ENCODE results near the gene KRT27.

KRT27 gene

DNA sequence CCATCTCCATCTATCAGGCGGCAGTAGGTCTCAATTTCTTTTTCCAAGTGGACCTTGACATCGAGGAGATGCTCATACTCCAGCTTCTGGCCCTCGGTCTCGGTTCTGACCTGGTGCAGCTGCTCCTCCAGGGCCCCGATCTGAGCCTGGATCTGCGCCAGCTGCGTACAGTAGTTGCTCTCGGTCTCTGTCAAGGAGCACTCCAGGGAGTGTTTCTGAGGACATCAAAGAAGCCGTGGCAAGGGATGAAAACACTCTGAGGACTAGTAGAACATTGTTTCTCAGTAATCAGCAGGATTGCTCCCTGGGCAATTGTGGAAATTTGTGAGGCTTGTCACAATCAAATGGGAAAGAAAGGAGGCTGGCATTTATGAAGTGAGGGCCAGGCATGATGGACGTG is 11.5 kb upstream of the KRT27 start:
- H3K4me3 ChIP-seq (ENCODE audit: insufficient read depth, low read depth, low read length), result no peak overlapping the region
- H3K27me3 ChIP-seq (ENCODE audit: control insufficient read depth, insufficient read depth, low read length, poor library complexity, severe bottlenecking), result peaks cover 3% of the 10 kb centered on the region
- H3K36me3 ChIP-seq (ENCODE audit: control insufficient read depth, insufficient read depth, low read length), result no peaks in the 10 kb centered on the region
- H3K27ac ChIP-seq (ENCODE audit: insufficient read depth, low read depth, low read length, poor library complexity, severe bottlenecking), result no peak overlapping the region
- no peaks in the 10 kb centered on the region for H3K4me1 ChIP-seq (ENCODE audit: control insufficient read depth, insufficient read depth, low read length)
- 90% methylated on average over 10 of the region's 10 CpGs for WGBS, 2 experiments
- no peaks in the 10 kb centered on the region for H3K9me3 ChIP-seq (ENCODE audit: control insufficient read depth, low read length)

DNA sequence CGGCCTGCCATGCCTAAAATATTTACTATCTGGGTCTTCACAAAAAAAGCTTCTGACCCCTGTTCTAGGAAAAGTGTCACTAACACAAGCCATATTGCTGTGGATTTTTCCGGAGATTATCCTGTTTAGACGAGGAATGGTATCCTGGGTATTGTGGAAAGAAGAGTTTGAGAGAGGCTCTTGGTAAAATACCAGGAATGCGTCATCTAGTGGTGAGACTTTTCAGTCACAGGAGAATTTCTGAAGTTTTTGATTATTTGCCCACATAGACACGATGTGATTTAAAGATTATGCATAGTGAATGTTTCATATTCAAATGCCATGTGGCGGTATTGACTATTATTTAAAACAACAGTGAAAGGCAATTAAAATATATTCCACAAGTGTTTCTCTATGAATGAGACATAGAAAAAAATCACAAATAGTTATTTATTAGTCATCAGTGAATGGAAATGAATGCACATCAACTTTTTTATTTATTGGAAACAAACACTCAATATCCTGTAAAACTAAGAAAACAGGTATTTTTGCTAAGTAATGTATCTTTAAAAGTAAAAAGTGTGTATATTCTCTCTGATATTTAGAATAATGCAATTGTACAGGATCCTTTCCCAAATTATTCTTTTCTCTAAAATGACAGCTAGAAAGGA is 9.6 kb upstream of the KRT27 start:
- H3K36me3 ChIP-seq (ENCODE audit: control insufficient read depth, insufficient read depth, low read length), result no peaks in the 10 kb centered on the region
- no peak overlapping the region for H3K4me3 ChIP-seq (ENCODE audit: insufficient read depth, low read depth, low read length)
- 48 to 54% methylated on average over 5 of the region's 6 CpGs for WGBS, 2 experiments
- no peaks in the 10 kb centered on the region for H3K4me1 ChIP-seq (ENCODE audit: control insufficient read depth, insufficient read depth, low read length)
- no peak overlapping the region for H3K27ac ChIP-seq (ENCODE audit: insufficient read depth, low read depth, low read length, poor library complexity, severe bottlenecking)
- H3K9me3 ChIP-seq (ENCODE audit: control insufficient read depth, low read length), result no peaks in the 10 kb centered on the region
- H3K27me3 ChIP-seq (ENCODE audit: control insufficient read depth, insufficient read depth, low read length, poor library complexity, severe bottlenecking), result peaks cover 3% of the 10 kb centered on the region

- 93 to 100% methylated on average over 1 of the region's 1 CpG for WGBS, 2 experiments
- H3K27me3 ChIP-seq (ENCODE audit: control insufficient read depth, insufficient read depth, low read length, poor library complexity, severe bottlenecking), result peaks cover 3% of the 10 kb centered on the region
- no peaks in the 10 kb centered on the region for H3K4me1 ChIP-seq (ENCODE audit: control insufficient read depth, insufficient read depth, low read length)
- no peaks in the 10 kb centered on the region for H3K9me3 ChIP-seq (ENCODE audit: control insufficient read depth, low read length)
- H3K36me3 ChIP-seq (ENCODE audit: control insufficient read depth, insufficient read depth, low read length), result no peaks in the 10 kb centered on the region
- H3K27ac ChIP-seq (ENCODE audit: insufficient read depth, low read depth, low read length, poor library complexity, severe bottlenecking), result no peak overlapping the region
- H3K4me3 ChIP-seq (ENCODE audit: insufficient read depth, low read depth, low read length), result no peak overlapping the region
These were observed 8.8 kb upstream of the KRT27 start for GRCh38 chr17:40791111-40791510.

- no peak overlapping the region for H3K27ac ChIP-seq (ENCODE audit: insufficient read depth, low read depth, low read length, poor library complexity, severe bottlenecking)
- H3K4me3 ChIP-seq (ENCODE audit: insufficient read depth, low read depth, low read length), result no peak overlapping the region
- peaks cover 11% of the 10 kb centered on the region for H3K27me3 ChIP-seq (ENCODE audit: control insufficient read depth, insufficient read depth, low read length, poor library complexity, severe bottlenecking)
These were observed 3.0 kb downstream of the KRT27 start for GRCh38 chr17:40779181-40779909.

DNA sequence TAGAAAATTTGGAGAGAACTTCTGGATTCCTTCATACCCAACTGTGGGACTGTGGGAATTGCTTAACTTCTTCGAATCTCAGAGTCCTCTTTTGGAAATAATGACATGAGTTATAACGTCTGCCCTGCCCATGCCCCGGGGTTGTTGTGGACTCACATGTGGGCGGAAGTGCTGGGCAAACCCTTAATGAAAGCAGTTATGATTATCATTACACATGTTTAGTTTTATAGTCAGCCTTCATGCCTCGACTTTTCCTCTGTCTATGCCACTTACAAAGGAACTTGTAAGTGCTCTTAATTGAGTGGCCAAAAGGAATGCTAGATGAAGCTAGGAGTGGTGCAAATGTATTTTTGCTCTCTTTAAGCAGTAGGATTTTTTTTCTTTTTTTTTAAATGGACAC is 3.9 kb downstream of the KRT27 start:
- 88 to 97% methylated on average over 5 of the region's 5 CpGs for WGBS, 2 experiments
- Histone ChIP-seq H3K9me3 (ENCODE audit: control insufficient read depth, low read length) (no peaks in the 10 kb centered on the region), H3K27ac (ENCODE audit: insufficient read depth, low read depth, low read length, poor library complexity, severe bottlenecking) (no peak overlapping the region), H3K36me3 (ENCODE audit: control insufficient read depth, insufficient read depth, low read length) (no peaks in the 10 kb centered on the region), H3K27me3 (ENCODE audit: control insufficient read depth, insufficient read depth, low read length, poor library complexity, severe bottlenecking) (peaks cover 11% of the 10 kb centered on the region), H3K4me1 (ENCODE audit: control insufficient read depth, insufficient read depth, low read length) (no peaks in the 10 kb centered on the region), H3K4me3 (ENCODE audit: insufficient read depth, low read depth, low read length) (no peak overlapping the region)

More at GRCh38 chr17:40779181-40779909, 3.0 kb downstream of the KRT27 start:
- Histone ChIP-seq H3K9me3 (ENCODE audit: control insufficient read depth, low read length) (no peaks in the 10 kb centered on the region), H3K4me1 (ENCODE audit: control insufficient read depth, insufficient read depth, low read length) (no peaks in the 10 kb centered on the region), H3K36me3 (ENCODE audit: control insufficient read depth, insufficient read depth, low read length) (no peaks in the 10 kb centered on the region)
- WGBS, 2 experiments, result 71 to 76% methylated on average over 36 to 37 of the region's 37 CpGs

GRCh38 chr17:40777971-40778370 is 4.4 kb downstream of the KRT27 start:
- Histone ChIP-seq H3K36me3 (ENCODE audit: control insufficient read depth, insufficient read depth, low read length) (no peaks in the 10 kb centered on the region), H3K4me3 (ENCODE audit: insufficient read depth, low read depth, low read length) (no peak overlapping the region), H3K27me3 (ENCODE audit: control insufficient read depth, insufficient read depth, low read length, poor library complexity, severe bottlenecking) (peaks cover 11% of the 10 kb centered on the region), H3K27ac (ENCODE audit: insufficient read depth, low read depth, low read length, poor library complexity, severe bottlenecking) (no peak overlapping the region), H3K4me1 (ENCODE audit: control insufficient read depth, insufficient read depth, low read length) (no peaks in the 10 kb centered on the region), H3K9me3 (ENCODE audit: control insufficient read depth, low read length) (no peaks in the 10 kb centered on the region)
- WGBS, 2 experiments, result 89 to 100% methylated on average over 2 to 3 of the region's 3 CpGs

DNA sequence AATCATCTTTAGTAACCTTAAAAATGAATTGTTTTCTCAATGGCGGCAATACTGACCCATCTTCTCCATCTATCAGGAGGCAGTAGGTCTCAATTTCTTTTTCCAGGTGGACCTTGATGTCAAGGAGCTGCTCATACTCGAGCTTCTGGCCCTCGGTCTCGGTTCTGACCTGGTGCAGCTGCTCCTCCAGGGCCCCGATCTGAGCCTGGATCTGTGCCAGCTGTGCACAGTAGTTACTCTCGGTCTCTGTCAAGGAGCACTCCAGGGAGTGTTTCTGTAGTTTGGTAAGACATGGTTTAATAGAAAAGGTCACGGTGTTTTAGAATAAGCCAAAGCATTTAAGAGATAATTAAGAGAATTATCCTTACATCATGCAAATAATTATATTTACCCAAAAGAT is 4.9 kb downstream of the KRT27 start:
- Histone ChIP-seq H3K27ac (ENCODE audit: insufficient read depth, low read depth, low read length, poor library complexity, severe bottlenecking) (no peak overlapping the region), H3K4me3 (ENCODE audit: insufficient read depth, low read depth, low read length) (no peak overlapping the region), H3K27me3 (ENCODE audit: control insufficient read depth, insufficient read depth, low read length, poor library complexity, severe bottlenecking) (peaks cover 11% of the 10 kb centered on the region), H3K4me1 (ENCODE audit: control insufficient read depth, insufficient read depth, low read length) (no peaks in the 10 kb centered on the region), H3K36me3 (ENCODE audit: control insufficient read depth, insufficient read depth, low read length) (no peaks in the 10 kb centered on the region), H3K9me3 (ENCODE audit: control insufficient read depth, low read length) (no peaks in the 10 kb centered on the region)
- 92 to 95% methylated on average over 6 to 7 of the region's 7 CpGs for WGBS, 2 experiments

DNA sequence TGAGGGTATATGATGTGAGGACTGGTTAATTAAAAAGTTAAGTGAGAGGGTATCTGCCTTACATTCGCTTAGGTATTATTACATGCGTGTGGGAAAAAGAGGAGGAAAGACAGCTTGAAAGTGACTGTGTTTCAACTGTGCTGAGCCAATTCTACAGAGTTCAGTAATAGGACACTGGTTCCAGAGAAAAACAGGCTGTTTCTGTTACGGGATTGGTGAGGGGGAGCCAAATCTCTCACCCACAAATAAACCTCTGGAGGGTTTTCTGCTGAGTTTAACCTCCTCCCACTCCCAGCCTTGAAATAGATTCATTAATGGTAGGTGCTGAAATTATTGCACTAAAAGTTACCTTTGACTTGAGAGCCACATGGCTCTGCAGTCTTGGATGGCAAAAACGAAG is 6.4 kb downstream of the KRT27 start:
- Histone ChIP-seq H3K27me3 (ENCODE audit: control insufficient read depth, insufficient read depth, low read length, poor library complexity, severe bottlenecking) (peaks cover 11% of the 10 kb centered on the region), H3K36me3 (ENCODE audit: control insufficient read depth, insufficient read depth, low read length) (no peaks in the 10 kb centered on the region), H3K4me1 (ENCODE audit: control insufficient read depth, insufficient read depth, low read length) (no peaks in the 10 kb centered on the region), H3K4me3 (ENCODE audit: insufficient read depth, low read depth, low read length) (no peak overlapping the region), H3K9me3 (ENCODE audit: control insufficient read depth, low read length) (no peaks in the 10 kb centered on the region), H3K27ac (ENCODE audit: insufficient read depth, low read depth, low read length, poor library complexity, severe bottlenecking) (no peak overlapping the region)
- WGBS, 2 experiments, result 91 to 95% methylated on average over 3 to 4 of the region's 4 CpGs

GRCh38 chr17:40772101-40772500 is 10.2 kb downstream of the KRT27 start, which contains the start of gene KRT26:
KRT26 (minus strand) TSS chr17:40772201; CDS start chr17:40772113, 88 bp downstream.
- H3K4me3 ChIP-seq (ENCODE audit: insufficient read depth, low read depth, low read length), result no peak within 1 kb of the TSS
- no peaks in the 10 kb centered on the region for H3K9me3 ChIP-seq (ENCODE audit: control insufficient read depth, low read length)
- WGBS, 2 experiments, result 95 to 96% methylated on average over 2 to 3 of the region's 3 CpGs
- H3K4me1 ChIP-seq (ENCODE audit: control insufficient read depth, insufficient read depth, low read length), result no peaks in the 10 kb centered on the region
- no peaks in the 10 kb centered on the region for H3K27me3 ChIP-seq (ENCODE audit: control insufficient read depth, insufficient read depth, low read length, poor library complexity, severe bottlenecking)
- H3K27ac ChIP-seq (ENCODE audit: insufficient read depth, low read depth, low read length, poor library complexity, severe bottlenecking), result no peak within 1 kb of the TSS
- H3K36me3 ChIP-seq (ENCODE audit: control insufficient read depth, insufficient read depth, low read length), result no peaks in the 10 kb centered on the region

DNA sequence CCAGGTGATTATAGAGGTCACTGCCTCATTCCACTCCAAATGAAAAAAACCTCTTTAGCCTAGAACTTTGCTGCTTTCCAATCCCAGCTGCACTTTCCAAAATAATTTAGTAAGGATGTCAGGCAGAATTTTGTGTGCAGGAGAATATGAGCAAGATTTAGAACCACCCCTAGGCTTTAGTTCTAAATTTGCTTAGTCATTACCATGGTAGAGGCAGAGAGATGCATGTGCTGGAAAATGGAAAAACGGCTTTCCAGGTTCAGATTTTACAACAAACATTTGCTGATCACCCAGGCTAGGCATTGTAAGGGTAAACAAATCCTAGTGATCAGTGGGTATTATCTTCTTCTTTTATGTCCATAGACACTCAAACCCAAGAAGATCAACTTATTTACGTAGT is 16.7 kb downstream of the KRT27 start:
- Histone ChIP-seq H3K27ac (ENCODE audit: insufficient read depth, low read depth, low read length, poor library complexity, severe bottlenecking) (no peak overlapping the region), H3K9me3 (ENCODE audit: control insufficient read depth, low read length) (no peaks in the 10 kb centered on the region), H3K4me3 (ENCODE audit: insufficient read depth, low read depth, low read length) (no peak overlapping the region), H3K27me3 (ENCODE audit: control insufficient read depth, insufficient read depth, low read length, poor library complexity, severe bottlenecking) (no peaks in the 10 kb centered on the region), H3K36me3 (ENCODE audit: control insufficient read depth, insufficient read depth, low read length) (no peaks in the 10 kb centered on the region), H3K4me1 (ENCODE audit: control insufficient read depth, insufficient read depth, low read length) (no peaks in the 10 kb centered on the region)
- 86 to 91% methylated on average over 1 to 2 of the region's 2 CpGs for WGBS, 2 experiments

Measured in ectodermal cell (in vitro differentiated cells).